ENCODE results near the gene CCL23.
A peak's percentile ranks its signal among the peaks of the same experiment; 100 is the strongest.
"Not testable (repeated sequence)": the region's sequence is repeated elsewhere in the genome, so short reads cannot be mapped to it uniquely, and the experiment has no call there.

The CCL23 gene

GRCh38 chr17:36002631-36003030 lies 15.1 kb downstream of the CCL23 start:
- no peak for DNase-seq

- no peak for DNase-seq
Observed at GRCh38 chr17:36001862-36002603, 15.7 kb downstream of the CCL23 start.

- DNase-seq, result no peak
Observed at GRCh38 chr17:36001110-36001771, 16.5 kb downstream of the CCL23 start, which contains the start of gene CCL15. Gene CCL15 (minus strand): TSS chr17:36001553. CDS start chr17:36001492, 61 bp downstream.

GRCh38 chr17:36000732-36001109 lies 17.1 kb downstream of the CCL23 start:
- DNase-seq, result no peak

- DNase-seq, result no peak
Observed at GRCh38 chr17:35998756-35999155, 19.0 kb downstream of the CCL23 start.

GRCh38 chr17:35998018-35998545 lies 19.7 kb downstream of the CCL23 start:
- no peak for DNase-seq

GRCh38 chr17:35995346-35995745 lies 22.4 kb downstream of the CCL23 start:
- DNase-seq, result not testable (repeated sequence)

- DNase-seq, result no peak
Observed at GRCh38 chr17:35991075-35991474, 26.7 kb downstream of the CCL23 start.

GRCh38 chr17:35988164-35988563 lies 29.6 kb downstream of the CCL23 start:
- DNase-seq, result no peak

- DNase-seq, result no peak
Observed at GRCh38 chr17:35986643-35987042, 31.1 kb downstream of the CCL23 start, which contains the start of gene CCL14. Gene CCL14 (minus strand): TSS chr17:35986729. CDS start chr17:35986649, 80 bp downstream.

GRCh38 chr17:35984140-35984539 lies 33.6 kb downstream of the CCL23 start:
- DNase-seq, result no peak

GRCh38 chr17:35982409-35983191 lies 35.2 kb downstream of the CCL23 start:
- no peak for DNase-seq

GRCh38 chr17:35981908-35982330 lies 35.9 kb downstream of the CCL23 start:
- DNase-seq, result no peak

- no peak for DNase-seq
Observed at GRCh38 chr17:35981246-35981645, 36.5 kb downstream of the CCL23 start, which contains the start of gene CCL16. Gene CCL16 (minus strand): TSS chr17:35981497. CDS start chr17:35981420, 77 bp downstream.

GRCh38 chr17:35978346-35978745 lies 39.4 kb downstream of the CCL23 start:
- no peak for DNase-seq

- no peak for DNase-seq
Observed at GRCh38 chr17:35977509-35977908, 40.3 kb downstream of the CCL23 start.

GRCh38 chr17:35973333-35974260 lies 44.2 kb downstream of the CCL23 start:
- DNase-seq, result no peak

- DNase-seq, result no peak
Observed at GRCh38 chr17:35972945-35973332, 44.8 kb downstream of the CCL23 start.

- DNase-seq, result no peak
Observed at GRCh38 chr17:35972535-35972934, 45.2 kb downstream of the CCL23 start.

- no peak for DNase-seq
Observed at GRCh38 chr17:35972066-35972465, 45.7 kb downstream of the CCL23 start.

GRCh38 chr17:35969558-35970380 lies 48.0 kb downstream of the CCL23 start:
- DNase-seq, result peak; percentile 79
